B cell (primary cell): ENCODE measurements around the gene UHRF1. TPM values are rescaled to one million over a fixed set of nuclear protein-coding genes. Genes with fewer than 3 reads are reported as not detected.

ENCODE experiments used
- ATAC-seq: fragments of 200-7000 bp; cut with Tn5 transposase; one replicate; pipeline ENCODE4 v1.10.0; 2021; ENCODE audit warnings: low read depth, mild to moderate bottlenecking, moderate number of reproducible peaks, moderate library complexity
- CTCF ChIA-PET: fragments of 350-600 bp; sonication (Branson Sonifier 250); formaldehyde crosslinking; loops from one replicate; lab custom pipeline; 2021; ENCODE audit warnings: antibody characterized with exemption, inconsistent platforms; lab: Charles Lee
- POLR2A ChIA-PET: fragments of 350-600 bp; sonication (Branson Sonifier 250); formaldehyde crosslinking; loops from one replicate; lab custom pipeline; 2021; ENCODE audit warnings: antibody characterized with exemption; lab: Charles Lee
- DNase-seq: peaks from one replicate; pipeline ENCODE4 v3.0.0; 2013
- H2AFZ ChIP-seq: 2 replicates; pipeline ENCODE4 v1.6.1; 2012; ENCODE audit warnings: mild to moderate bottlenecking, low read depth, low read length; ENCODE audit not compliant: insufficient read depth, poor library complexity, severe bottlenecking
- H3K27ac ChIP-seq, 2 donors: 1 replicate in 1 of 2; 2 replicates in 1 of 2; pipeline ENCODE4 v1.5.1; 2012 to 2013; ENCODE audit warnings: low read length in 2 of 2, mild to moderate bottlenecking in 2 of 2, moderate library complexity in 1 of 2
- H3K27me3 ChIP-seq, 4 experiments: fragments of 200-600 bp in 1 of 4; sonication (generic) in 1 of 4; replicated peaks in 1 of 4; 1 replicate in 2 of 4; 2 replicates in 2 of 4; pipeline versions ENCODE4 v1.6.1 to v1.7.0; 2013 to 2016; ENCODE audit warnings: low read length in 3 of 4, mild to moderate bottlenecking in 2 of 4, mixed read lengths in 1 of 4, moderate library complexity in 1 of 4; ENCODE audit not compliant: insufficient read depth in 4 of 4, control insufficient read depth in 3 of 4; ENCODE audit errors: control extremely low read depth in 1 of 4
- H3K36me3 ChIP-seq, 2 experiments: replicated peaks in 1 of 2; 1 replicate in 1 of 2; 2 replicates in 1 of 2; pipeline versions ENCODE4 v1.6.1 to v1.7.1; 2013; ENCODE audit warnings: low read length in 1 of 2; ENCODE audit not compliant: insufficient read depth in 2 of 2, control insufficient read depth in 1 of 2; ENCODE audit errors: control extremely low read depth in 1 of 2, extremely low read depth in 1 of 2
- H3K4me1 ChIP-seq, 2 donors: fragments of 200-600 bp in 1 of 2; sonication (generic) in 1 of 2; 1 replicate in 1 of 2; 2 replicates in 1 of 2; pipeline versions ENCODE4 v1.5.1 to v1.6.1; 2013 to 2017; ENCODE audit warnings: low read length in 2 of 2; ENCODE audit not compliant: control insufficient read depth in 2 of 2, insufficient read depth in 2 of 2
- H3K4me2 ChIP-seq: replicated peaks from 2 replicates; pipeline ENCODE3; 2012; ENCODE audit warnings: mild to moderate bottlenecking, low read depth, low read length; ENCODE audit not compliant: poor library complexity, severe bottlenecking
- H3K4me3 ChIP-seq, 5 experiments: fragments of 200-600 bp in 1 of 5; sonication (generic) in 1 of 5; 1 replicate in 3 of 5; 2 replicates in 2 of 5; pipeline versions ENCODE4 v1.5.1 to v1.7.0; 2011 to 2016; ENCODE audit warnings: low read length in 4 of 5, mild to moderate bottlenecking in 4 of 5, low read depth in 2 of 5, control low read depth in 1 of 5, moderate library complexity in 1 of 5; ENCODE audit not compliant: insufficient read depth in 1 of 5; ENCODE audit errors: control extremely low read depth in 1 of 5, extremely low read depth in 1 of 5
- H3K79me2 ChIP-seq: fragments of 200-600 bp; sonication (generic); one replicate; pipeline ENCODE4 v1.6.0; 2016; ENCODE audit warnings: low read length; ENCODE audit not compliant: control insufficient read depth, insufficient read depth
- H3K9ac ChIP-seq: fragments of 200-600 bp; sonication (generic); 2 replicates; pipeline ENCODE4 v1.6.1; 2017; ENCODE audit warnings: mild to moderate bottlenecking, low read length, moderate library complexity
- H3K9me3 ChIP-seq, 3 donors: one replicate each; pipeline versions ENCODE4 v1.6.1 to v1.7.1; 2013; ENCODE audit warnings: low read length in 2 of 3; ENCODE audit not compliant: control insufficient read depth in 2 of 3, insufficient read depth in 1 of 3; ENCODE audit errors: control extremely low read depth in 1 of 3
- H4K20me1 ChIP-seq: 2 replicates; pipeline ENCODE4 v1.6.0; 2012; ENCODE audit warnings: mild to moderate bottlenecking, low read length; ENCODE audit not compliant: insufficient read depth, control insufficient read depth, poor library complexity, severe bottlenecking
- H3K27ac Mint-ChIP-seq: one replicate; pipeline ENCODE4 v1.8.0; 2021; ENCODE audit warnings: mixed read lengths
- H3K27me3 Mint-ChIP-seq: one replicate; pipeline ENCODE4 v1.8.0; 2021; ENCODE audit warnings: mixed read lengths
- H3K4me1 Mint-ChIP-seq: one replicate; pipeline ENCODE4 v1.8.0; 2021; ENCODE audit warnings: mixed read lengths
- H3K4me3 Mint-ChIP-seq: one replicate; pipeline ENCODE4 v1.8.0; 2021; ENCODE audit warnings: mixed read lengths
- H3K9me3 Mint-ChIP-seq: one replicate; pipeline ENCODE4 v1.8.0; 2022; ENCODE audit warnings: mixed read lengths; ENCODE audit not compliant: insufficient read depth
- EZH2 ChIP-seq: IDR thresholded peaks from 2 replicates; pipeline ENCODE4 v1.6.1; 2012; ENCODE audit warnings: borderline replicate concordance, low read depth, mild to moderate bottlenecking, moderate library complexity, low read length; ENCODE audit not compliant: insufficient read depth, poor library complexity, severe bottlenecking
- WGBS: methylation state at CpG from one replicate; pipeline ENCODE4 v1.1.5; 2013; ENCODE audit warnings: missing lambda C conversion rate; ENCODE audit not compliant: insufficient coverage; 5-methylcytosine and 5-hydroxymethylcytosine counted together
- intact Hi-C: fragments of 100-400 bp; cut with micrococcal nuclease; formaldehyde crosslinking; loops from one replicate; pipeline ENCODE4 v1.10.0; 2022
- polyA plus RNA-seq: library from polyadenylated mRNA; depleted of rRNA; stranded (reverse); fragments of >200 nt; gene quantifications from 2 replicates; pipeline ENCODE4 v1.2.3, GENCODE V29; 2012
- small RNA-seq: library from RNA; depleted of rRNA; stranded (forward); fragments of <200 nt; gene quantifications from one replicate; pipeline ENCODE3, GENCODE V24; 2012; ENCODE audit warnings: low replicate concordance, low read depth; ENCODE audit not compliant: insufficient read length
- total RNA-seq, 2 donors: library from RNA; stranded (reverse); fragments of 120-200 nt in 1 of 2; gene quantifications; 1 replicate in 1 of 2; 2 replicates in 1 of 2; pipeline versions ENCODE4 v1.2.3 to v1.2.4, GENCODE V29; 2013 to 2022
- TF ChIP-seq, protein P1 (sequence below): fragments of 200-600 bp; IDR thresholded peaks from one replicate; pipeline ENCODE4 v1.8.0; 2022; ENCODE audit warnings: antibody characterized with exemption, mild to moderate bottlenecking

The UHRF1 gene
- total and polyA plus RNA-seq, 2 donors (not counting 1 experiment from before 2014, with no cell fraction given): 0.32 to 0.55 TPM

DNA sequence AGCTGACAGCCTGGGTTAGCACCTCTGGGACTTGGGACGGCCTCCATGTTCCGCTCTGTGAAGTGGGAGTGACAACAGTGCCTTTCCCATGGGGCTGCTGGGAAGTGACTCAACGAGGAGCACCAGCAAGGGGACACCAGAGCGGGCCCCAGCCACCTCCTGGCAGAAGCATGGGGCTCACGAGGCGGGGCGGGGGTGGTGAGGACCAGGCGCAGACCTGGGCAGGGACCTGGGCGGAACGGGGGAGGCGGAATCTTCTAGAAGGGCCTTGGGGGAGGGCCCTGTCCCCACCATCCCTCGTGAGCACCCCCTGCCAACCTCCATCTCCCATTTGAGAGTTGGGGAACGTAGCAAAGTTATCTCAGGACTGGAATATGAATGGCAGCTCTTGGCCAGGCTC lies 97.5 kb downstream of the UHRF1 start:
- Histone ChIP-seq H3K9ac (no peak overlapping the region), H2AFZ (no peak overlapping the region), H3K79me2 (peaks cover 96% of the 10 kb centered on the region), H3K9me3 (peaks cover 0 to 6% (median 2%) of the 10 kb centered on the region in 3 donors), H3K27ac (no peak overlapping the region), H4K20me1 (peaks cover 87% of the 10 kb centered on the region), H3K36me3 (peaks cover 0 to 4% of the 10 kb centered on the region in 2 experiments), H3K4me2 (no peak overlapping the region), H3K4me3 (no peak overlapping the region), H3K4me1 (no peaks in the 10 kb centered on the region), H3K27me3 (no peaks in the 10 kb centered on the region)
- ATAC-seq (no peak), DNase-seq (no peak)
- ChIA-PET POLR2A (no interaction called here), CTCF (interaction anchor here (2.5 kb wide), 1 partner anchor 24 kb away, joined by 9 read pairs; no protein-coding TSS in a partner anchor)
- WGBS: 96% methylated on average over 7 of the region's 13 CpGs
- no peak for TF ChIP-seq EZH2
- TF ChIP-seq, protein P1, sequence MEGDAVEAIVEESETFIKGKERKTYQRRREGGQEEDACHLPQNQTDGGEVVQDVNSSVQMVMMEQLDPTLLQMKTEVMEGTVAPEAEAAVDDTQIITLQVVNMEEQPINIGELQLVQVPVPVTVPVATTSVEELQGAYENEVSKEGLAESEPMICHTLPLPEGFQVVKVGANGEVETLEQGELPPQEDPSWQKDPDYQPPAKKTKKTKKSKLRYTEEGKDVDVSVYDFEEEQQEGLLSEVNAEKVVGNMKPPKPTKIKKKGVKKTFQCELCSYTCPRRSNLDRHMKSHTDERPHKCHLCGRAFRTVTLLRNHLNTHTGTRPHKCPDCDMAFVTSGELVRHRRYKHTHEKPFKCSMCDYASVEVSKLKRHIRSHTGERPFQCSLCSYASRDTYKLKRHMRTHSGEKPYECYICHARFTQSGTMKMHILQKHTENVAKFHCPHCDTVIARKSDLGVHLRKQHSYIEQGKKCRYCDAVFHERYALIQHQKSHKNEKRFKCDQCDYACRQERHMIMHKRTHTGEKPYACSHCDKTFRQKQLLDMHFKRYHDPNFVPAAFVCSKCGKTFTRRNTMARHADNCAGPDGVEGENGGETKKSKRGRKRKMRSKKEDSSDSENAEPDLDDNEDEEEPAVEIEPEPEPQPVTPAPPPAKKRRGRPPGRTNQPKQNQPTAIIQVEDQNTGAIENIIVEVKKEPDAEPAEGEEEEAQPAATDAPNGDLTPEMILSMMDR: no peak
- Mint-ChIP-seq H3K4me1 (peaks cover 13% of the 10 kb centered on the region), H3K27ac (no peak overlapping the region), H3K9me3 (peaks cover 5% of the 10 kb centered on the region), H3K27me3 (no peaks in the 10 kb centered on the region), H3K4me3 (no peak overlapping the region)
- intact Hi-C loops: no loop called here

Small RNA genes within 50 kb of the gene (small RNA-seq; reads per million reads assigned to genes)
- not detected for gene MIR4747

Other genes starting within 250 kb of the UHRF1 start
- gene MYDGF, start 239.2 kb upstream of the UHRF1 start, total RNA-seq: 18.1 and 21.2 TPM in 2 replicates
- gene MYDGF, start 239.2 kb upstream of the UHRF1 start, polyA plus RNA-seq: 29.9 and 42.3 TPM in 2 replicates
- 109 and 115 TPM in 2 replicates for gene DPP9, start 185.7 kb upstream of the UHRF1 start, total RNA-seq
- 40.4 and 47.3 TPM in 2 replicates for gene DPP9, start 185.7 kb upstream of the UHRF1 start, polyA plus RNA-seq
- gene FEM1A, start 117.8 kb upstream of the UHRF1 start, total RNA-seq: 18.2 and 18.7 TPM in 2 replicates
- gene FEM1A, start 117.8 kb upstream of the UHRF1 start, polyA plus RNA-seq: 5.1 and 5.8 TPM in 2 replicates
- gene TICAM1, start 77.8 kb upstream of the UHRF1 start, total RNA-seq: 18.1 and 19.7 TPM in 2 replicates
- 12.7 and 15.1 TPM in 2 replicates for gene TICAM1, start 77.8 kb upstream of the UHRF1 start, polyA plus RNA-seq
- 26.5 and 34.3 TPM in 2 replicates for gene PLIN3, start 41.8 kb upstream of the UHRF1 start, total RNA-seq
- 25.4 and 27.6 TPM in 2 replicates for gene PLIN3, start 41.8 kb upstream of the UHRF1 start, polyA plus RNA-seq
- gene ARRDC5, start 6.6 kb upstream of the UHRF1 start, total RNA-seq: 10.2 and 13.0 TPM in 2 replicates
- 10.7 and 13.2 TPM in 2 replicates for gene ARRDC5, start 6.6 kb upstream of the UHRF1 start, polyA plus RNA-seq
- gene KDM4B, start 59.6 kb downstream of the UHRF1 start, total RNA-seq: 202 and 205 TPM in 2 replicates
- gene KDM4B, start 59.6 kb downstream of the UHRF1 start, polyA plus RNA-seq: 61.7 and 75.5 TPM in 2 replicates